Fibroblast of the aortic adventitia (primary cell): ENCODE measurements around the gene MRPL36. TPM values are rescaled to one million over a fixed set of nuclear protein-coding genes. Genes with fewer than 3 reads are reported as not detected.

Experiments
- DNase-seq: peaks from one replicate; pipeline ENCODE4 v3.0.0-alpha.2; 2010; ENCODE audit warnings: low read depth
- H3K4me3 ChIP-seq: 2 replicates; pipeline ENCODE4 v1.5.1; 2011; ENCODE audit warnings: low read depth, mild to moderate bottlenecking, control low read depth, low read length, moderate library complexity
- CTCF ChIP-seq: IDR thresholded peaks from 2 replicates; pipeline ENCODE4 v1.5.1; 2011; ENCODE audit warnings: mild to moderate bottlenecking, low read length, control low read depth, inconsistent platforms; ENCODE audit not compliant: insufficient read depth
- total RNA-seq: library from RNA; depleted of rRNA; stranded (reverse); fragments of >200 nt; gene quantifications from 2 replicates; pipeline ENCODE4 v1.2.3, GENCODE V29; 2012; ENCODE audit warnings: low replicate concordance

MRPL36 gene
- total RNA-seq, 1 donor, result 47.9 TPM

GRCh38 chr5:1842004-1842819 is 42.6 kb upstream of the MRPL36 start:
- DNase-seq, result no peak
- no peak for TF ChIP-seq CTCF

GRCh38 chr5:1840741-1841521 is 41.3 kb upstream of the MRPL36 start:
- H3K4me3 ChIP-seq, result no peak overlapping the region
- TF ChIP-seq CTCF, result no peak
- no peak for DNase-seq

More at GRCh38 chr5:1842004-1842819, 42.6 kb upstream of the MRPL36 start:
- no peak overlapping the region for H3K4me3 ChIP-seq

GRCh38 chr5:1840071-1840547 is 40.5 kb upstream of the MRPL36 start:
- TF ChIP-seq CTCF, result no peak
- DNase-seq, result no peak
- H3K4me3 ChIP-seq, result no peak overlapping the region

- DNase-seq, result no peak
- no peak for TF ChIP-seq CTCF
Observed at GRCh38 chr5:1838013-1838412, 38.4 kb upstream of the MRPL36 start.

GRCh38 chr5:1836891-1837880 is 37.5 kb upstream of the MRPL36 start:
- no peak for TF ChIP-seq CTCF
- no peak overlapping the region for H3K4me3 ChIP-seq
- DNase-seq, result no peak

More at GRCh38 chr5:1838013-1838412, 38.4 kb upstream of the MRPL36 start:
- no peak overlapping the region for H3K4me3 ChIP-seq

GRCh38 chr5:1836176-1836890 is 36.7 kb upstream of the MRPL36 start:
- TF ChIP-seq CTCF, result no peak
- no peak for DNase-seq
- no peak overlapping the region for H3K4me3 ChIP-seq
